ENCODE data around the gene RIMKLA. TPM values are rescaled to one million over a fixed set of nuclear protein-coding genes. Genes with fewer than 3 reads are reported as not detected.

RIMKLA gene
- total and polyA plus RNA-seq, 2 donors (not counting 3 experiments of a cell fraction or from before 2014, with no cell fraction given), result 0.01 TPM; not detected in 1

DNA sequence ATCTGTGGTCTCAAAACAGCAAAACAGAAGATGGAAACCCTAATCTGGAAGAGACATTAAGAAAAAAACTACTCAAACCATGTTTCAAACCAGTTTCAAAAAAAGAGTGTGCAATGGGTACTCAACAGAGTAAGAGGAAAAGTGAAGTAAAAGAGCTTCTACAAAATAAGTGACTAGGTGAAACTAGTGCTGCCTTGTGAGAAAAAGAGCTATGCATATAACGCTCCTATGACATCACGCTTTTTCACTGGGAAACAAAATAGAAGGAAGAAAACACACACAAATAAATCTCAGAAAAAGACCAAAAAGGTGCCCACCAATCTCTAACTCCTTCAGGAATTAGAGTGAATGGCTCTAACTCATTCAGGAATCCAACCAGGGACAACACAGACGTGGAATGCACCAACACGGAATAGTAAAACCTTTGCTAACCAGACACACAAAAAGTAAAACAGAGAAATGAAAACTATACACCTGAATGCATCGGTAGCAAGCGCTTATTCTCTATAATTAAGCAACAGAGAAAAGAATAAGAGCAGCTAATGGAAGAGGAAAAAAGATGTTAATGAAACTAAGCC, 46.8 kb upstream of the RIMKLA start:
- BruUV-seq (replicated peaks), result TSS peak; percentile 38
- Histone ChIP-seq H3K9me1 (replicated peaks; ENCODE audit: control insufficient read depth, extremely low read depth, insufficient read depth, low read length) (no peaks in the 10 kb centered on the region), H3K4me1 (ENCODE audit: control insufficient read depth, extremely low read depth, insufficient read depth, low read length) (peaks cover 16% of the 10 kb centered on the region), H3K27ac (ENCODE audit: insufficient read depth, low read depth, low read length) (peak overlapping the region; percentile 28), H3K4me3 (replicated peaks in 1 of 3; ENCODE audit: insufficient read depth in 1 of 3, low read depth in 1 of 3, low read length in 3 of 3) (peak overlapping the region; percentile 79 to 88 (median 82)), H3K36me3 (ENCODE audit: control insufficient read depth in 2 of 2, extremely low read depth in 1 of 2, insufficient read depth in 2 of 2, low read length in 2 of 2) (no peaks in the 10 kb centered on the region), H3K9ac (replicated peaks; ENCODE audit: extremely low read depth, insufficient read depth, low read length) (peak overlapping the region; percentile 66), H3K4me2 (ENCODE audit: insufficient read depth, low read length) (peak overlapping the region; percentile 97), H3K9me3 (replicated peaks; ENCODE audit: control insufficient read depth, insufficient read depth, low read length) (no peaks in the 10 kb centered on the region), H3K79me2 (ENCODE audit: control insufficient read depth, insufficient read depth, low read length) (peaks cover 59% of the 10 kb centered on the region), H4K20me1 (replicated peaks; ENCODE audit: control insufficient read depth, extremely low read depth, insufficient read depth, low read length) (peaks cover 9% of the 10 kb centered on the region), H3K27me3 (ENCODE audit: control insufficient read depth in 2 of 2, insufficient read depth in 2 of 2, low read length in 2 of 2) (no peaks in the 10 kb centered on the region), H2AFZ (ENCODE audit: low read depth, low read length) (no peak overlapping the region)
- POLR2A ChIA-PET, result no interaction called here
- CTCF ChIA-PET, result interaction anchor here (0.6 to 2.4 kb wide), 8 partner anchors 12 to 187 kb away, joined by 3 to 19 read pairs (median 6); no protein-coding TSS in a partner anchor
- no peak for FAIRE-seq
- peak; percentile 44 for DNase-seq (ENCODE audit: low read depth, low spot score)
- TF ChIP-seq MYC (IDR thresholded peaks at IDR 0.05; ENCODE audit: low read depth, low read length) (no peak), FOS (IDR thresholded peaks at IDR 0.05; ENCODE audit: borderline replicate concordance, insufficient read depth, low read length) (no peak)
- TF ChIP-seq, protein P1, sequence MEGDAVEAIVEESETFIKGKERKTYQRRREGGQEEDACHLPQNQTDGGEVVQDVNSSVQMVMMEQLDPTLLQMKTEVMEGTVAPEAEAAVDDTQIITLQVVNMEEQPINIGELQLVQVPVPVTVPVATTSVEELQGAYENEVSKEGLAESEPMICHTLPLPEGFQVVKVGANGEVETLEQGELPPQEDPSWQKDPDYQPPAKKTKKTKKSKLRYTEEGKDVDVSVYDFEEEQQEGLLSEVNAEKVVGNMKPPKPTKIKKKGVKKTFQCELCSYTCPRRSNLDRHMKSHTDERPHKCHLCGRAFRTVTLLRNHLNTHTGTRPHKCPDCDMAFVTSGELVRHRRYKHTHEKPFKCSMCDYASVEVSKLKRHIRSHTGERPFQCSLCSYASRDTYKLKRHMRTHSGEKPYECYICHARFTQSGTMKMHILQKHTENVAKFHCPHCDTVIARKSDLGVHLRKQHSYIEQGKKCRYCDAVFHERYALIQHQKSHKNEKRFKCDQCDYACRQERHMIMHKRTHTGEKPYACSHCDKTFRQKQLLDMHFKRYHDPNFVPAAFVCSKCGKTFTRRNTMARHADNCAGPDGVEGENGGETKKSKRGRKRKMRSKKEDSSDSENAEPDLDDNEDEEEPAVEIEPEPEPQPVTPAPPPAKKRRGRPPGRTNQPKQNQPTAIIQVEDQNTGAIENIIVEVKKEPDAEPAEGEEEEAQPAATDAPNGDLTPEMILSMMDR (IDR thresholded peaks at IDR 0.05; ENCODE audit: extremely low read depth in 1 of 2, insufficient read depth in 1 of 2, low read depth in 1 of 2, low read length in 2 of 2), result no peak
- intact Hi-C loops (cut with micrococcal nuclease), result loop anchor here (1.0 to 10.0 kb wide), 5 partner anchors 13 to 351 kb away; partner anchors contain the start of genes CCDC30 and YBX1
- dilution Hi-C loops (cut with MboI; ENCODE audit: extremely low pct_ligation_motif_present, low sequenced_read_pairs), result no loop called here
